ENCODE data around the gene HOXC11.

- TF ChIP-seq CTCF (IDR thresholded peaks at IDR 0.05) (no peak), POLR2A (IDR thresholded peaks at IDR 0.05) (no peak)
These were observed 47.9 kb downstream of the HOXC11 start for GRCh38 chr12:54020591-54021405.

Data from esophagus squamous epithelium (tissue), 4 donors.